NCI-H748 treated with DMSO at 0.1 percent for 48 hours (cell line): ENCODE data around the gene MOV10L1.
A peak's percentile ranks its signal among the peaks of the same experiment; 100 is the strongest.
"Not testable (repeated sequence)": the region's sequence is repeated elsewhere in the genome, so short reads cannot be mapped to it uniquely, and the experiment has no call there.

ENCODE experiments used
- DNase-seq: peaks from one replicate; lab custom pipeline; 2025; lab: John Stamatoyannopoulos, UW

The MOV10L1 gene

GRCh38 chr22:50105208-50106100 lies 15.6 kb downstream of the MOV10L1 start:
- DNase-seq = no peak

- DNase-seq = no peak
Observed at GRCh38 chr22:50107529-50107928, 17.7 kb downstream of the MOV10L1 start.

GRCh38 chr22:50111056-50111455 lies 21.2 kb downstream of the MOV10L1 start:
- no peak for DNase-seq

- DNase-seq = no peak
Observed at GRCh38 chr22:50112151-50113118, 22.6 kb downstream of the MOV10L1 start.

- no peak for DNase-seq
Observed at GRCh38 chr22:50114221-50115021, 24.6 kb downstream of the MOV10L1 start.

- peak; percentile 13 for DNase-seq
Observed at GRCh38 chr22:50115693-50116092, 25.9 kb downstream of the MOV10L1 start.

GRCh38 chr22:50117168-50117762 lies 27.5 kb downstream of the MOV10L1 start:
- no peak for DNase-seq

- DNase-seq = no peak
Observed at GRCh38 chr22:50118129-50118528, 28.3 kb downstream of the MOV10L1 start.

GRCh38 chr22:50118557-50119168 lies 28.9 kb downstream of the MOV10L1 start:
- no peak for DNase-seq

- no peak for DNase-seq
Observed at GRCh38 chr22:50119169-50119767, 29.5 kb downstream of the MOV10L1 start.

- DNase-seq = no peak
Observed at GRCh38 chr22:50119768-50120251, 30.0 kb downstream of the MOV10L1 start.

- DNase-seq = no peak
Observed at GRCh38 chr22:50121202-50121740, 31.5 kb downstream of the MOV10L1 start.

- DNase-seq = no peak
Observed at GRCh38 chr22:50123119-50123518, 33.3 kb downstream of the MOV10L1 start.

GRCh38 chr22:50125029-50125428 lies 35.2 kb downstream of the MOV10L1 start:
- no peak for DNase-seq

- peak; percentile 64 for DNase-seq
Observed at GRCh38 chr22:50129121-50129736, 39.4 kb downstream of the MOV10L1 start.

- DNase-seq = no peak
Observed at GRCh38 chr22:50131894-50132293, 42.1 kb downstream of the MOV10L1 start.

GRCh38 chr22:50134481-50134880 lies 44.7 kb downstream of the MOV10L1 start:
- no peak for DNase-seq

GRCh38 chr22:50136581-50137015 lies 46.8 kb downstream of the MOV10L1 start:
- DNase-seq = peak; percentile 16

- DNase-seq = not testable (repeated sequence)
Observed at GRCh38 chr22:50137277-50137676, 47.5 kb downstream of the MOV10L1 start.

GRCh38 chr22:50138041-50138440 lies 48.2 kb downstream of the MOV10L1 start:
- no peak for DNase-seq
